NT2/D1 (cell line): Measurements from ENCODE around the gene AADACL2.

Experiments
- YY1 ChIP-seq: IDR thresholded peaks from 2 replicates; pipeline ENCODE4 v1.6.1; 2011; ENCODE audit not compliant: insufficient read length, insufficient read depth
- ZNF274 ChIP-seq: IDR thresholded peaks from 2 replicates; pipeline ENCODE4 v1.6.1; 2011; ENCODE audit warnings: mild to moderate bottlenecking, low read depth, low read length

DNA sequence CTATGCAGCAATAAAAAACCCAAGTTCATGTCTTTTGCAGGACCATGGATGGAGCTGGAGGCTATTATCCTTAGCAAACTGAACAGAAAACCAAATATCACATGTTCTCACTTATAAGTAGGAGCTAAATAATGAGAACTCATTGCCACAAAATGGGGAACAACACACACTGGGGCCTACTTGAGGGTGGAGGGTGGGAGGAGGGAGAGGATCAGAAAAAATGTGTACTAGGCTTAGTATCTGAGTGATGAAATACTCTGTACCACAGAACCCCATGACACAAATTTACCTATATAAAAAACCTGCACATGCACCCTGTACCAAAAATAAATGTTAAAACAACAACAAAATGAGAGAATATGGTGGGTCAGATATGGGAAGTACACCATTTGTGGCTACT is 49.6 kb upstream of the AADACL2 start:
- TF ChIP-seq YY1 (no peak), ZNF274 (no peak)
